Mesothelial cell of epicardium (in vitro differentiated cells): Measurements from ENCODE around the gene ADRA2B. TPM values are rescaled to one million over a fixed set of nuclear protein-coding genes. Genes with fewer than 3 reads are reported as not detected.

Experiments
- DNase-seq, 2 experiments: peaks; one replicate each; pipeline ENCODE4 v3.0.0; 2021; ENCODE audit warnings: low spot score in 2 of 2; ENCODE audit not compliant: unreplicated experiment in 2 of 2
- H3K27ac Mint-ChIP-seq: 2 replicates; pipeline ENCODE4 v1.8.0; 2021; ENCODE audit warnings: mixed read lengths
- H3K27me3 Mint-ChIP-seq: 2 replicates; pipeline ENCODE4 v1.8.0; 2021; ENCODE audit warnings: low read depth, mixed read lengths
- H3K36me3 Mint-ChIP-seq: 2 replicates; pipeline ENCODE4 v1.8.0; 2021; ENCODE audit warnings: mixed read lengths
- H3K4me1 Mint-ChIP-seq: 2 replicates; pipeline ENCODE4 v1.8.0; 2021; ENCODE audit warnings: mixed read lengths
- H3K4me3 Mint-ChIP-seq: 2 replicates; pipeline ENCODE4 v1.8.0; 2021; ENCODE audit warnings: mild to moderate bottlenecking, moderate library complexity, mixed read lengths
- H3K9me3 Mint-ChIP-seq: 2 replicates; pipeline ENCODE4 v1.8.0; 2021; ENCODE audit warnings: mixed read lengths
- total RNA-seq: library from RNA; stranded (reverse); gene quantifications from 3 replicates; pipeline ENCODE4 v1.2.1, GENCODE V29; 2021
- TF ChIP-seq, protein P1 (sequence below): fragments of 200-600 bp; sonication (generic); IDR thresholded peaks from one replicate; pipeline ENCODE4 v1.5.0; 2021; ENCODE audit warnings: antibody characterized with exemption; ENCODE audit not compliant: unreplicated experiment

Gene ADRA2B
- total RNA-seq, 1 donor from 2014 or later, result 0.56 TPM

DNA sequence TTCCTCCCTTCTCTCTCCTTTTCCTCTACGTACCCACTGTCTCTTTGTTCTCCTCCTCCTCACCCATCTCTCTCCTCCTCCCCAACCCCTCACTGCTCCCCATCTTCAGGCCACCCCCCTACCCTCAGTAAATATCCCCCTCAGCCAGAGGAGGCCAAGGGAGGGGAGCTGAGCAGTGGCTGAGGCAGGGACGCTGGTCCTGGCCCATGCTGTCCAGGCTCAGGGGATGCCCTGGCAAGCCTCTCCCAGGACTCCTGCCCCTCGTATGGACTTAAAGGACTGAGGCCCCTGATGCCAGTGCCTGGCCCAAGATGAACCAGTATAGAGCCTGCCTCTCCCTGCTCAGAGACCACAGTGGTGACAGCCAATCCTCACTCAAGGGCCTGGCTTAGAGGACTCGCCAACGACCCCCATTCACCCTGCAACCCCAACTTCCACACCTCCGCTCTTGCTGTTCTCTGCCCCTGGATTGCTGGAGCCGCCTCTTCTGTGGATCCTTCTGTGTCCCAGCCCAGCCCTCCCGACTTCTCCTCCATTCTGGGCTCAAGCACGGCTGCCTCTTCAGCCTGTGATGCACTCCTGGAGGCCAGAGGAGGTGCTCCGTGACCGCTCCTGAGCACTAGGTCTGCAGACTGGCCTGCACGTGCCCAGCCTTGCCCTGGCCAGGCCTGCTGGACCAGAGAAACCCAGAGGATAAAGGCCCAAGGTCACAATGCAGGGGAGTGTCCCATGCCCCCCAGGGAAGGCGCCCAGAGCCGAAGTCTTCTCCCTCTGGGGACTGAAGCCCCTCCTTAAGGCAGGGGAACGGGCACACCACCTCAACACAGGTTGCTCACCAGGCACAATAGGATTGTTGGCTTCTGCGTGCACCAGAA, 38.4 kb upstream of the ADRA2B start:
- no peaks in the 10 kb centered on the region for H3K27me3 Mint-ChIP-seq
- no peaks in the 10 kb centered on the region for H3K36me3 Mint-ChIP-seq
- H3K4me3 Mint-ChIP-seq, result no peak overlapping the region
- no peak overlapping the region for H3K27ac Mint-ChIP-seq
- H3K9me3 Mint-ChIP-seq, result no peaks in the 10 kb centered on the region
- TF ChIP-seq, protein P1, sequence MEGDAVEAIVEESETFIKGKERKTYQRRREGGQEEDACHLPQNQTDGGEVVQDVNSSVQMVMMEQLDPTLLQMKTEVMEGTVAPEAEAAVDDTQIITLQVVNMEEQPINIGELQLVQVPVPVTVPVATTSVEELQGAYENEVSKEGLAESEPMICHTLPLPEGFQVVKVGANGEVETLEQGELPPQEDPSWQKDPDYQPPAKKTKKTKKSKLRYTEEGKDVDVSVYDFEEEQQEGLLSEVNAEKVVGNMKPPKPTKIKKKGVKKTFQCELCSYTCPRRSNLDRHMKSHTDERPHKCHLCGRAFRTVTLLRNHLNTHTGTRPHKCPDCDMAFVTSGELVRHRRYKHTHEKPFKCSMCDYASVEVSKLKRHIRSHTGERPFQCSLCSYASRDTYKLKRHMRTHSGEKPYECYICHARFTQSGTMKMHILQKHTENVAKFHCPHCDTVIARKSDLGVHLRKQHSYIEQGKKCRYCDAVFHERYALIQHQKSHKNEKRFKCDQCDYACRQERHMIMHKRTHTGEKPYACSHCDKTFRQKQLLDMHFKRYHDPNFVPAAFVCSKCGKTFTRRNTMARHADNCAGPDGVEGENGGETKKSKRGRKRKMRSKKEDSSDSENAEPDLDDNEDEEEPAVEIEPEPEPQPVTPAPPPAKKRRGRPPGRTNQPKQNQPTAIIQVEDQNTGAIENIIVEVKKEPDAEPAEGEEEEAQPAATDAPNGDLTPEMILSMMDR, result no peak
- DNase-seq, result no peak
- H3K4me1 Mint-ChIP-seq, result peaks cover 11% of the 10 kb centered on the region

DNA sequence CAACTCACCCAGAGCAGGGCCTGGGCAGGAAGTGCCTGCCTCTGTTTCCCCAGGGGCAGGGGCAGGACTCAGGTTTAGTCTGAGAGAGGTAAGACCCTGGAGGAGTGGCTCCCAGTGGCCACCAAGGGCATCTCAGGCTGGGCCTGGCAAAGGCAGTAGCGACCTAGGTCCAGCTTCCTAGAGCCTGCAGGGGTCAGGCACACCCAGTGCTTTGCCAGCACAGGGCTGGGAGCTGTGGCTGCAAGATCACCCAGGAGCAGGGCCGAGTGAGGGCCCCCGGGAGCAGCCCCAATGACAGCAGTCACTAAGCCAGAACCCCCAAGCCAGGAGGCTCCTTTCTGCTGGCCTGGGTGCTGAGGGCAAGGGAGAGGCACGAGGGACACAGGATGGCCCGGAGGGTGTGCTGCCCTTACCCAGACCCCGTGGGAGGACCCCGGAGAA, 37.6 kb upstream of the ADRA2B start:
- H3K27ac Mint-ChIP-seq, result no peak overlapping the region
- H3K4me1 Mint-ChIP-seq, result peaks cover 15% of the 10 kb centered on the region
- no peak for DNase-seq
- no peaks in the 10 kb centered on the region for H3K9me3 Mint-ChIP-seq
- H3K36me3 Mint-ChIP-seq, result no peaks in the 10 kb centered on the region
- H3K27me3 Mint-ChIP-seq, result no peaks in the 10 kb centered on the region
- TF ChIP-seq, protein P1, result no peak
- H3K4me3 Mint-ChIP-seq, result no peak overlapping the region

DNA sequence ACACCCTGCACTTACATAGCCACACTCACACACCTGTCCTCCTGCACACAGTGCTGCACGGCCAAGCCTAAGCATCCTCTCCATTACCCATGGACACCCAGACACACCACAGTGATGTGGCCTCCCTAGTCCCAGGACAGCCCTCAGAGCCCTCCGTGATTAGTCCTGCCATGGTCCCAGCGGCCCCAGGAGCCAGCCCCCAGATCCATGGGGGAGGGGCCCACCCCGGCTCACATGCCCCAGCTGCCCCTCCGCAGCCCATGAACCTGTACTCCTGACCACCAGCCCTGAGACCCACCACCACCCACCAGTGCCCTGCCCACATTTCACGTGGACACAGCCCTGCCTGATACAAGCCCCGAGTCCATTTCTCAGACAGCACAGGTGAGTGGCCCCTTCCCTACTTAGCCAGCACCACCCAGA, 36.9 kb upstream of the ADRA2B start:
- TF ChIP-seq, protein P1, result no peak
- Mint-ChIP-seq H3K9me3 (no peaks in the 10 kb centered on the region), H3K27ac (no peak overlapping the region), H3K27me3 (no peaks in the 10 kb centered on the region), H3K4me3 (no peak overlapping the region), H3K36me3 (no peaks in the 10 kb centered on the region), H3K4me1 (peaks cover 22% of the 10 kb centered on the region)
- no peak for DNase-seq

DNA sequence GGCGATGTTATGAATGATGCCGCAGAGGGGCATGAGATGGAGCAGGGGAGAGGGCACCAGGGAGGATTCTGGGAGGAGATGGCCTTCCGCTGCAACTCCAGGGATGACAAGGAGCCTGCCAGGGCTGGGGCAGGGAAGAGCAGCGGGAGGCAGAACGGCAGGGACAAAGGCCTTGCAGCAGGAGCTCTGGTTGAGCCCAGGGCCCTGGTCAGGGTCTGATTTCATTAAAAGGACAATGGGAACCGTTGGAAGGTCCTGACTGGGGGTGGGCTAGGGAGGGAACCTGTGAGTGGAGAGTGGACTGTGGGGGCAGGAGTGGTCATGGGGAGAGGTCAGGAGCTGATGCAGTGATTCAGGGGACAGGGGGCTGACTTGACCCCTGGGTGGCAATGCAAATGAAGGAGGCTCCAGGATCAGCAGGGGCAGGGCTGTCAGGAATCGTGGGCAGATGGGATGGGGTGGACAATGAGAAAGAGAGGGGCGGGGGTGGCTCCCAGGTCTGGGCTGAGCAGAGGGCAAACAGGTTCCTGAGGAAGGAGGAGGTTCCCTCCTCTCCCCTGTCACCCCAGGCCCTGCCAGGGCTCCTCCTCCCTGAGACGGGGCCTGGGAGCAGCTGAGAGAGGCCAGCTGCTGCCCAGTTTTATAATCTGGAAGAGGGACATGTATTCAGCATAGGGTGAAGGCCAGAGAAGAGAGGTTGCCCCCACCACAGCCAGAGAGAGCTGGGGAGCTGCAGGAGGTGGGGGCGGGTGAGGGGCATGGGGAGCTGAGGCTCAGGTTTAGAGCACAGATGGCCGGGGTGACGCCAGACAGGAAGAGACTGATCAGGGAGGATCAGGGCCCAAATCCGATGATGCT, 36.2 kb upstream of the ADRA2B start:
- no peak for DNase-seq
- H3K4me1 Mint-ChIP-seq, result peaks cover 25% of the 10 kb centered on the region
- no peaks in the 10 kb centered on the region for H3K9me3 Mint-ChIP-seq
- TF ChIP-seq, protein P1, result no peak
- H3K4me3 Mint-ChIP-seq, result no peak overlapping the region
- H3K27me3 Mint-ChIP-seq, result no peaks in the 10 kb centered on the region
- no peak overlapping the region for H3K27ac Mint-ChIP-seq
- H3K36me3 Mint-ChIP-seq, result no peaks in the 10 kb centered on the region

DNA sequence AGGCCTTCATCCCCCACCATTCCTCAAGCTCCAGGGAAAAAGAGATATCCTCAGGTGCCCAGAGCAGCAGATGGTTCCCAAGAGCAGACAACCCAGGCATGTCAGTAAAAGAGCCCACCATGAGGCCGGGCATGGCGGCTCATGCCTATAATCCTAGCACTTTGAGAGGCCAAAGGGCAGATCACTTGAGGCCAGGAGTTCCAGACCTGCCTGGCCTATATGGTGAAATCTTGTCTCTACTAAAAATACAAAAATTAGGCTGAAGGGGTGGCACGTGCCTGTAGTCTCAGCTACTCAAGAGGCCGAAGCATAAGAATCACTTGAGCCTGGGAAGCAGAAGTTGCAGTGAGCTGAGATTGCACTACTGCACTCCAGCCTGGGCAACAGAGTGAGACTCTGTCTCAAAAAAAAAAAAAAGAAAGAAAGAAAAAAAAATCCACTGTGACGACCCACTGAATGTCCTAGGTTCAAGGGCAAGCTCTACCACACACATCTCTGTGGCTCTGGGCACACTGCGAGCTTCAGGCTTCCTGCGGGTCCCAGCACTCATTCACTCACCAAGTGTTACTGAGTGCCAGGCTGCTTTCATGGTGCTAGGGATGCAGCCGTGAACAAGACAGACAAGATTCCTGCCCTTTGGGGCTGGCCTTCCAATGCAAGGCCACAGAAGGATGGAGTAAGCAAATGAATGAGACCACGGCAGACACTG, 35.4 kb upstream of the ADRA2B start:
- TF ChIP-seq, protein P1, result no peak
- Mint-ChIP-seq H3K4me3 (no peak overlapping the region), H3K9me3 (no peaks in the 10 kb centered on the region), H3K4me1 (peaks cover 32% of the 10 kb centered on the region), H3K27ac (no peak overlapping the region), H3K36me3 (no peaks in the 10 kb centered on the region), H3K27me3 (no peaks in the 10 kb centered on the region)
- no peak for DNase-seq
